MCF 10A (cell line): ENCODE data around the gene CXCL9. TPM values are rescaled to one million over a fixed set of nuclear protein-coding genes. Genes with fewer than 3 reads are reported as not detected.

Experiments used
- BruUV-seq: library from RNA; stranded (reverse); fragments of 400-500 nt; replicated peaks from 2 replicates; lab custom pipeline; 2021; lab: Mats Ljungman, UMichigan
- CTCF ChIA-PET: fragments of 300-600 bp; sonication (Branson Sonifier 250); formaldehyde crosslinking; extraction: SDS; loops from one replicate; lab custom pipeline; 2021; ENCODE audit warnings: antibody characterized with exemption, inconsistent platforms; lab: Yijun Ruan, JAX
- POLR2A ChIA-PET: fragments of 300-600, 350-650 bp; sonication (Branson Sonifier 250); formaldehyde crosslinking; extraction: SDS; loops from one replicate; lab custom pipeline; 2020; ENCODE audit warnings: antibody characterized with exemption, inconsistent platforms; lab: Yijun Ruan, JAX
- DNase-seq: peaks from one replicate; pipeline ENCODE4 v3.0.0-alpha.2; 2018; ENCODE audit not compliant: unreplicated experiment
- H3K27ac Mint-ChIP-seq: one replicate; pipeline ENCODE4 v1.8.0; 2022; ENCODE audit warnings: mild to moderate bottlenecking, low read depth, mixed read lengths; ENCODE audit not compliant: unreplicated experiment
- H3K27me3 Mint-ChIP-seq: one replicate; pipeline ENCODE4 v1.8.0; 2022; ENCODE audit warnings: mixed read lengths; ENCODE audit not compliant: insufficient read depth, unreplicated experiment
- H3K36me3 Mint-ChIP-seq: one replicate; pipeline ENCODE4 v1.8.0; 2022; ENCODE audit warnings: mild to moderate bottlenecking, moderate library complexity, mixed read lengths; ENCODE audit not compliant: insufficient read depth, unreplicated experiment
- H3K4me1 Mint-ChIP-seq: one replicate; pipeline ENCODE4 v1.8.0; 2022; ENCODE audit warnings: mixed read lengths; ENCODE audit not compliant: insufficient read depth, unreplicated experiment
- H3K4me3 Mint-ChIP-seq: one replicate; pipeline ENCODE4 v1.8.0; 2022; ENCODE audit warnings: mild to moderate bottlenecking, moderate library complexity, mixed read lengths; ENCODE audit not compliant: unreplicated experiment
- H3K9me3 Mint-ChIP-seq: one replicate; pipeline ENCODE4 v1.8.0; 2022; ENCODE audit warnings: mixed read lengths; ENCODE audit not compliant: unreplicated experiment
- intact Hi-C: fragments of 100-400 bp; cut with micrococcal nuclease; formaldehyde crosslinking; loops from 2 replicates; pipeline ENCODE4 v1.14.1; 2022
- total RNA-seq: library from RNA; stranded (reverse); gene quantifications from 2 replicates; pipeline ENCODE4 v1.2.3, GENCODE V29; 2022
- TF ChIP-seq, protein P1 (sequence below): fragments of 200-600 bp; IDR thresholded peaks from one replicate; pipeline ENCODE4 v1.8.0; 2022; ENCODE audit warnings: antibody characterized with exemption, mild to moderate bottlenecking; ENCODE audit not compliant: unreplicated experiment

CXCL9 gene
- total RNA-seq, 1 experiment from 2014 or later = not detected

DNA sequence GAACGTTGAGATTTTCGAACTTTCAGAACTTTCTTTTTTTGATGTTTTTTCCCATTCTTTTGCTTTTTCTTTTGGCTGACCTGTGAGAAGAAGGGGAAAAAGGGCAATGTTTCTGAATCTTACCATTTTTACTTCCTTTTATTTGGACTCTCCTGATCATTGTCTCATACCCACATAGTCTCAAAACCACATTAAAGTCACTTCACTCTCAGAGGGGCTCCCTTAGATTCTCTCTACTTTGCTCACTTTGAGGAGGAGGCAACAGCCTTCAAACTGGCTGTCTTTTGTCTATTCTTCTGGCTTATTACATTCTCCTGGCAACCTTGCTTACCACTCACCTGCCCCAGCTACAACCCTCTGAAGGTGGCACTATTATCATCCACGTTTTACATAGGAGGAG lies 3.7 kb downstream of the CXCL9 start:
- no peaks in the 10 kb centered on the region for H3K36me3 Mint-ChIP-seq
- BruUV-seq = no TSS peak
- H3K27ac Mint-ChIP-seq = no peak overlapping the region
- TF ChIP-seq, protein P1, sequence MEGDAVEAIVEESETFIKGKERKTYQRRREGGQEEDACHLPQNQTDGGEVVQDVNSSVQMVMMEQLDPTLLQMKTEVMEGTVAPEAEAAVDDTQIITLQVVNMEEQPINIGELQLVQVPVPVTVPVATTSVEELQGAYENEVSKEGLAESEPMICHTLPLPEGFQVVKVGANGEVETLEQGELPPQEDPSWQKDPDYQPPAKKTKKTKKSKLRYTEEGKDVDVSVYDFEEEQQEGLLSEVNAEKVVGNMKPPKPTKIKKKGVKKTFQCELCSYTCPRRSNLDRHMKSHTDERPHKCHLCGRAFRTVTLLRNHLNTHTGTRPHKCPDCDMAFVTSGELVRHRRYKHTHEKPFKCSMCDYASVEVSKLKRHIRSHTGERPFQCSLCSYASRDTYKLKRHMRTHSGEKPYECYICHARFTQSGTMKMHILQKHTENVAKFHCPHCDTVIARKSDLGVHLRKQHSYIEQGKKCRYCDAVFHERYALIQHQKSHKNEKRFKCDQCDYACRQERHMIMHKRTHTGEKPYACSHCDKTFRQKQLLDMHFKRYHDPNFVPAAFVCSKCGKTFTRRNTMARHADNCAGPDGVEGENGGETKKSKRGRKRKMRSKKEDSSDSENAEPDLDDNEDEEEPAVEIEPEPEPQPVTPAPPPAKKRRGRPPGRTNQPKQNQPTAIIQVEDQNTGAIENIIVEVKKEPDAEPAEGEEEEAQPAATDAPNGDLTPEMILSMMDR = no peak
- no peaks in the 10 kb centered on the region for H3K9me3 Mint-ChIP-seq
- DNase-seq = no peak
- CTCF ChIA-PET = interaction anchor here (1.7 kb wide), 1 partner anchor 83 kb away, joined by 7 read pairs; no protein-coding TSS in a partner anchor
- POLR2A ChIA-PET = no interaction called here
- intact Hi-C loops = no loop called here
- no peaks in the 10 kb centered on the region for H3K27me3 Mint-ChIP-seq
- H3K4me1 Mint-ChIP-seq = peaks cover 8% of the 10 kb centered on the region
- H3K4me3 Mint-ChIP-seq = no peak overlapping the region

DNA sequence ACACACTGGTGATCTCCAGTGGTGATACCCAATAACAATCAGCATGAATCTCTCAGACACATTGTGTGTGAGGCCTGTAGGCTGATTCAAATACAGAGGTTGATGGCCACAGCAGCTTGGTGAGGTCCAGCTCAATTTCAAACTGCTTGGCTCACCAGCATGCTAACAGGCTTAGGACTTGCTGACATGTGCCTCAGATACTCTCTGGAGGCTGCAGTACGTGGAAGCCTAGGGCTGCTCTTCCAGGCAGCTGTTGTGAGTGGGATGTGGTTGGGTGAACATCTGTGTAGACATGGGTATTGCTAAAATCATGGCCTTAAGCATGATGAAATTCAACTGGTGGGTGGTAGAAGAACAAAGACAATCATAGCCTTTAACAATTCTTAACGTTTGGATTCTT lies 4.3 kb downstream of the CXCL9 start:
- intact Hi-C loops = no loop called here

DNA sequence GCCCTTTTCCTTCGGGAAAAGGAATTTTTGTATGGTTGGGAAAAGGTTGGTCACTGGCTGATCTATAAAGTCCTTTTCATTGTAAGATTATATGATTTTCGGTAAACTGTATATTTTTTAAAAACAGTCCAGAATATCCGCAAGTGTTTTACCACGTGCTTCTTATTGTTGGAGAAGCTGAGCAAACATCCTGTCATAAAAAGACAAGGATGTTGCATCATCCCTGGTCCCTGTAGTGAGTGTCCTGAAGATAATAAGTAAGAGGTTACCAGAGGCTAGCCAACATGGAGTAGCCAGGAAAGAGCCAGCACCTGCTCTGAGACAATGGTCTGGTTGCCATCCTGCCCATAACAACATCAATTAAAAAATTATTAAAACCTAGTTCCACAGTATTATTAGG lies 5.1 kb downstream of the CXCL9 start:
- Mint-ChIP-seq H3K36me3 (no peaks in the 10 kb centered on the region), H3K27ac (no peak overlapping the region), H3K9me3 (no peaks in the 10 kb centered on the region), H3K27me3 (no peaks in the 10 kb centered on the region), H3K4me3 (no peak overlapping the region), H3K4me1 (peaks cover 5% of the 10 kb centered on the region)
- no TSS peak for BruUV-seq
- peak; percentile 53 for DNase-seq
- ChIA-PET POLR2A (no interaction called here), CTCF (interaction anchor here (1.7 kb wide), 1 partner anchor 85 kb away, joined by 7 read pairs; no protein-coding TSS in a partner anchor)
- TF ChIP-seq, protein P1 = no peak
- intact Hi-C loops = no loop called here

More for the DNA sequence above, 4.3 kb downstream of the CXCL9 start:
- no peaks in the 10 kb centered on the region for H3K9me3 Mint-ChIP-seq
- H3K36me3 Mint-ChIP-seq = no peaks in the 10 kb centered on the region
- BruUV-seq = no TSS peak
- peaks cover 8% of the 10 kb centered on the region for H3K4me1 Mint-ChIP-seq
- ChIA-PET POLR2A (interaction anchor here (0.6 to 0.7 kb wide), 2 partner anchors 18 to 490 kb away, joined by 3 to 4 read pairs; no protein-coding TSS in a partner anchor), CTCF (interaction anchor here (1.7 kb wide), 1 partner anchor 84 kb away, joined by 7 read pairs; no protein-coding TSS in a partner anchor)
- no peak overlapping the region for H3K4me3 Mint-ChIP-seq
- no peaks in the 10 kb centered on the region for H3K27me3 Mint-ChIP-seq
- DNase-seq = no peak
- H3K27ac Mint-ChIP-seq = no peak overlapping the region
- TF ChIP-seq, protein P1 = no peak

DNA sequence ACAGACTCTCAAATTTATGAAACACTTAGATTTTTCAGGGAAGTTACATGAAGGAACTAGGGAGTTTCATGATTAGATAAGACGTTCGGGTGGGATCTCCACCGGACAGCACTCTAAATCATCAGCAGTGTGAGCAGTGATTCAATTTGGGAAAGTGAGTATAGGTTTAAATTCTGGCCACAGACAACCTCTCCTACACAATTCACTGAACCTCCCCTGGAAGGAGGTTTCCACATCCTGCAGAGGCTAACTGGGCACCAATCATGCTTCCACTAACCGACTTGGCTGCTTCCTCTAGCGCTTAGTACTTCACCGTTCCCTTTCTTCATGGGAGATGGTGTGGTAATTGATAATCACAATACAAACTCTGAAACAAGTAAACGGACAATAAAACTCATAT lies 5.6 kb downstream of the CXCL9 start:
- CTCF ChIA-PET = interaction anchor here (0.7 to 1.7 kb wide), 2 partner anchors 85 to 106 kb away, joined by 4 to 7 read pairs; no protein-coding TSS in a partner anchor
- BruUV-seq = no TSS peak
- intact Hi-C loops = no loop called here

More for the DNA sequence above, 5.6 kb downstream of the CXCL9 start:
- no peak for DNase-seq
- TF ChIP-seq, protein P1 = no peak
- POLR2A ChIA-PET = interaction anchor here (0.6 kb wide), 1 partner anchor 1389 kb away, joined by 3 read pairs; no protein-coding TSS in a partner anchor
- Mint-ChIP-seq H3K4me3 (no peak overlapping the region), H3K27me3 (no peaks in the 10 kb centered on the region), H3K9me3 (no peaks in the 10 kb centered on the region), H3K27ac (no peak overlapping the region), H3K36me3 (no peaks in the 10 kb centered on the region), H3K4me1 (peaks cover under 1% of the 10 kb centered on the region)
